ENCODE measurements around the gene RASSF7. TPM values are rescaled to one million over a fixed set of nuclear protein-coding genes. Genes with fewer than 3 reads are reported as not detected.
A peak's percentile ranks its signal among the peaks of the same experiment; 100 is the strongest.

The RASSF7 gene
- total RNA-seq, 1 donor from 2014 or later = 72.5 TPM

- no peak for DNase-seq (ENCODE audit: low read depth)
- H3K27me3 ChIP-seq (ENCODE audit: control insufficient read depth, insufficient read depth, low read length) = peaks cover 40% of the 10 kb centered on the region
- TF ChIP-seq CTCF (IDR thresholded peaks at IDR 0.05; ENCODE audit: insufficient read depth, low read length, poor library complexity, severe bottlenecking) = peak; percentile 61
- H3K4me3 ChIP-seq (ENCODE audit: low read depth, low read length) = peak overlapping the region; percentile 37
- no peaks in the 10 kb centered on the region for H3K36me3 ChIP-seq (ENCODE audit: control insufficient read depth, insufficient read depth, low read length)
Measured at GRCh38 chr11:554428-555226, 6.1 kb upstream of the RASSF7 start.

- no peak for TF ChIP-seq CTCF (IDR thresholded peaks at IDR 0.05; ENCODE audit: insufficient read depth, low read length, poor library complexity, severe bottlenecking)
- DNase-seq (ENCODE audit: low read depth) = no peak
- H3K27me3 ChIP-seq (ENCODE audit: control insufficient read depth, insufficient read depth, low read length) = peaks cover 40% of the 10 kb centered on the region
- H3K36me3 ChIP-seq (ENCODE audit: control insufficient read depth, insufficient read depth, low read length) = no peaks in the 10 kb centered on the region
- H3K4me3 ChIP-seq (ENCODE audit: low read depth, low read length) = peak overlapping the region; percentile 37
Measured at GRCh38 chr11:555227-555779, 5.5 kb upstream of the RASSF7 start.

- no peak for TF ChIP-seq CTCF (IDR thresholded peaks at IDR 0.05; ENCODE audit: insufficient read depth, low read length, poor library complexity, severe bottlenecking)
- no peaks in the 10 kb centered on the region for H3K36me3 ChIP-seq (ENCODE audit: control insufficient read depth, insufficient read depth, low read length)
- peaks cover 40% of the 10 kb centered on the region for H3K27me3 ChIP-seq (ENCODE audit: control insufficient read depth, insufficient read depth, low read length)
- no peak for DNase-seq (ENCODE audit: low read depth)
- H3K4me3 ChIP-seq (ENCODE audit: low read depth, low read length) = peak overlapping the region; percentile 37
Measured at GRCh38 chr11:555780-556661, 4.7 kb upstream of the RASSF7 start.

- Histone ChIP-seq H3K4me3 (ENCODE audit: low read depth, low read length) (no peak overlapping the region), H3K27me3 (ENCODE audit: control insufficient read depth, insufficient read depth, low read length) (peaks cover 40% of the 10 kb centered on the region), H3K36me3 (ENCODE audit: control insufficient read depth, insufficient read depth, low read length) (no peaks in the 10 kb centered on the region)
- no peak for DNase-seq (ENCODE audit: low read depth)
- no peak for TF ChIP-seq CTCF (IDR thresholded peaks at IDR 0.05; ENCODE audit: insufficient read depth, low read length, poor library complexity, severe bottlenecking)
Measured at GRCh38 chr11:556662-557256, 4.0 kb upstream of the RASSF7 start.

GRCh38 chr11:557328-558132 lies 3.2 kb upstream of the RASSF7 start:
- no peak for TF ChIP-seq CTCF (IDR thresholded peaks at IDR 0.05; ENCODE audit: insufficient read depth, low read length, poor library complexity, severe bottlenecking)
- DNase-seq (ENCODE audit: low read depth) = no peak
- Histone ChIP-seq H3K36me3 (ENCODE audit: control insufficient read depth, insufficient read depth, low read length) (no peaks in the 10 kb centered on the region), H3K4me3 (ENCODE audit: low read depth, low read length) (no peak overlapping the region), H3K27me3 (ENCODE audit: control insufficient read depth, insufficient read depth, low read length) (peaks cover 40% of the 10 kb centered on the region)

Measured in kidney epithelial cell (primary cell).